BJ (cell line): Measurements from ENCODE around the gene E2F1. TPM values are rescaled to one million over a fixed set of nuclear protein-coding genes. Genes with fewer than 3 reads are reported as not detected.

ENCODE experiments used
- CTCF ChIA-PET: fragments of 350-600 bp; formaldehyde crosslinking; extraction: SDS; loops from one replicate; lab custom pipeline; 2021; ENCODE audit warnings: antibody characterized with exemption, inconsistent platforms; lab: Yijun Ruan, JAX
- POLR2A ChIA-PET: fragments of 300-600 bp; sonication (Branson Sonifier 250); formaldehyde crosslinking; extraction: SDS; loops from one replicate; lab custom pipeline; 2021; ENCODE audit warnings: antibody characterized with exemption; lab: Charles Lee
- DNase-seq: peaks from one replicate; pipeline ENCODE4 v3.0.0-alpha.2; 2011; ENCODE audit warnings: low read depth
- H3K27me3 ChIP-seq: 2 replicates; pipeline ENCODE4 v1.6.0; 2011; ENCODE audit warnings: low read length; ENCODE audit not compliant: control insufficient read depth, insufficient read depth
- H3K36me3 ChIP-seq: 2 replicates; pipeline ENCODE4 v1.5.1; 2011; ENCODE audit warnings: low read length; ENCODE audit not compliant: control insufficient read depth, insufficient read depth
- H3K4me3 ChIP-seq: 2 replicates; pipeline ENCODE4 v1.5.1; 2011; ENCODE audit warnings: low read depth, mild to moderate bottlenecking, control low read depth, low read length
- polyA plus RNA-seq: library from polyadenylated mRNA; depleted of rRNA; stranded (reverse); fragments of >200 nt; gene quantifications from 2 replicates; pipeline ENCODE4 v1.2.3, GENCODE V29; 2011
- TF ChIP-seq, protein P1 (sequence below): IDR thresholded peaks from 2 replicates; pipeline ENCODE4 v1.5.1; 2011; ENCODE audit warnings: low read depth, mild to moderate bottlenecking, control low read depth, inconsistent platforms, low read length, moderate library complexity; ENCODE audit not compliant: insufficient read depth

The E2F1 gene
- polyA plus RNA-seq, 1 experiment, result 7.5 TPM

- peaks cover 6% of the 10 kb centered on the region for H3K36me3 ChIP-seq
- TF ChIP-seq, protein P1, sequence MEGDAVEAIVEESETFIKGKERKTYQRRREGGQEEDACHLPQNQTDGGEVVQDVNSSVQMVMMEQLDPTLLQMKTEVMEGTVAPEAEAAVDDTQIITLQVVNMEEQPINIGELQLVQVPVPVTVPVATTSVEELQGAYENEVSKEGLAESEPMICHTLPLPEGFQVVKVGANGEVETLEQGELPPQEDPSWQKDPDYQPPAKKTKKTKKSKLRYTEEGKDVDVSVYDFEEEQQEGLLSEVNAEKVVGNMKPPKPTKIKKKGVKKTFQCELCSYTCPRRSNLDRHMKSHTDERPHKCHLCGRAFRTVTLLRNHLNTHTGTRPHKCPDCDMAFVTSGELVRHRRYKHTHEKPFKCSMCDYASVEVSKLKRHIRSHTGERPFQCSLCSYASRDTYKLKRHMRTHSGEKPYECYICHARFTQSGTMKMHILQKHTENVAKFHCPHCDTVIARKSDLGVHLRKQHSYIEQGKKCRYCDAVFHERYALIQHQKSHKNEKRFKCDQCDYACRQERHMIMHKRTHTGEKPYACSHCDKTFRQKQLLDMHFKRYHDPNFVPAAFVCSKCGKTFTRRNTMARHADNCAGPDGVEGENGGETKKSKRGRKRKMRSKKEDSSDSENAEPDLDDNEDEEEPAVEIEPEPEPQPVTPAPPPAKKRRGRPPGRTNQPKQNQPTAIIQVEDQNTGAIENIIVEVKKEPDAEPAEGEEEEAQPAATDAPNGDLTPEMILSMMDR, result no peak
- H3K27me3 ChIP-seq, result no peaks in the 10 kb centered on the region
- no peak overlapping the region for H3K4me3 ChIP-seq
- POLR2A ChIA-PET, result no interaction called here
- DNase-seq, result no peak
- CTCF ChIA-PET, result no interaction called here
These were observed 40.0 kb downstream of the E2F1 start for GRCh38 chr20:33646191-33646590.

DNA sequence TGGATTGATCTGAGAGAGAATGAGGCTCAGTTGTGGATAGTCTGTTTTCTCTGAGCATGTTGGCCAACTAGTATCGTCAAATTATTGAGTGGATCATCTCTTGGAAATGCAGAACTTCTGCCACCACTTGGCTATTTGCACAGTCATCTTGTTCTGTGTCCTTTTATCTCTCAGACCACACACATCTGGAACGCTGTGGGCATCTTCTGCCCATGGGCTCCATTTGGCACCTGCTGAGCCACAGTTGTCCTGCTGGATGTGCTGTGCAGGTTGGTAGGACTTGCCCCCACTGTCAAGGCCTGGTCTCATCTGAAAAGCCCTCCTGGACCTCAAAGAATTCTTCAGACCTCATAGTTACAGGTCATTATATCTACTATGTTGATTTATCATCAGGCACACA is 40.8 kb downstream of the E2F1 start:
- TF ChIP-seq, protein P1, result no peak
- no peak for DNase-seq
- Histone ChIP-seq H3K4me3 (no peak overlapping the region), H3K27me3 (no peaks in the 10 kb centered on the region), H3K36me3 (peaks cover 6% of the 10 kb centered on the region)
- CTCF ChIA-PET, result no interaction called here
- POLR2A ChIA-PET, result no interaction called here

DNA sequence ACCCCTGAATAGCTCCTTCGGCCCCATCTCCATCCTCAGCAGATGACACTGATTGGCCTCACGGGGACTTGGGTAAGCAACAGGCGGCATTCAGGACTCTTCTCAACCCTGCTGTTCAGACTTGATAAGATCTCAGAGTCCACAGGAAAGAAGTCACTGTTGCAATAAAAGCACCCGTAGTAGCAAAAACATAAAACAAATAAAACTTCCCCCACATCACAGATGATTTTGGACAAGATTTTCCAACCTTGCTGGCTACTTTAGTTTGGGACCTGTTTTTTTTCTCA is 41.2 kb downstream of the E2F1 start:
- H3K4me3 ChIP-seq, result no peak overlapping the region
- ChIA-PET POLR2A (no interaction called here), CTCF (interaction anchor here (1.0 kb wide), 1 partner anchor 8 kb away, joined by 3 read pairs; no protein-coding TSS in a partner anchor)
- peaks cover 7% of the 10 kb centered on the region for H3K36me3 ChIP-seq
- TF ChIP-seq, protein P1, result no peak
- H3K27me3 ChIP-seq, result no peaks in the 10 kb centered on the region
- no peak for DNase-seq

DNA sequence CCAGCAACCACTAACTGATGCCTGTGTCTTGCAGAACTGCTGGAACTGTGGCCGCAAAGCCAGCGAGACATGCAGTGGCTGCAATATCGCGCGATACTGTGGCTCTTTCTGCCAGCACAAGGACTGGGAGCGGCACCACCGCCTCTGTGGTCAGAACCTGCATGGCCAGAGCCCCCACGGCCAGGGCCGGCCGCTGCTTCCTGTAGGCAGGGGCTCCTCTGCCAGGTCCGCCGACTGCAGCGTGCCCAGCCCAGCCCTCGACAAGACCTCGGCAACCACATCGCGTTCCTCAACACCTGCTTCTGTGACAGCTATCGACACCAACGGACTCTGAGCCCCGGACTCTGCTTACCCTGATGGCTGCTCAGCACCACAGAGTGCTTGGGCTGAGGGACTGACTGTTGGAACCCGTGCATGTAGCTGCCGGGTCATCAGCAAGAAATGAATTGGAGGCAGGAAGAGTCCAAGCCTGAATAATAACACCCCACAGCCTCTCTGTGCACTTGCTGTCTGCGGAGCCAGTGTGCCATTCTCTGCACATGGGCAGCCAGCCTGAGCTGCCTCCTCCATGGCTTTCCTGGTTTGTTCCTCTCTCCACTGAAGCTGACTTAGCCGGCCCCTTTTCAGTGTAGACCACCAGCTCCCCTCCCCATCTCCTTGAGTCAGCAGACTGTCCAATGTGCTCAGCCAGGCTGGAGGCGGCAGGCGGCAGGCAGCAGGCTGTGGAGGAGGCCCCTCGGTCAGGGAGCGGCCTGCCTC is 41.7 kb downstream of the E2F1 start:
- TF ChIP-seq, protein P1, result no peak
- no peak overlapping the region for H3K4me3 ChIP-seq
- H3K36me3 ChIP-seq, result peaks cover 9% of the 10 kb centered on the region
- ChIA-PET POLR2A (no interaction called here), CTCF (interaction anchor here (1.0 kb wide), 1 partner anchor 9 kb away, joined by 3 read pairs; no protein-coding TSS in a partner anchor)
- no peaks in the 10 kb centered on the region for H3K27me3 ChIP-seq
- no peak for DNase-seq

DNA sequence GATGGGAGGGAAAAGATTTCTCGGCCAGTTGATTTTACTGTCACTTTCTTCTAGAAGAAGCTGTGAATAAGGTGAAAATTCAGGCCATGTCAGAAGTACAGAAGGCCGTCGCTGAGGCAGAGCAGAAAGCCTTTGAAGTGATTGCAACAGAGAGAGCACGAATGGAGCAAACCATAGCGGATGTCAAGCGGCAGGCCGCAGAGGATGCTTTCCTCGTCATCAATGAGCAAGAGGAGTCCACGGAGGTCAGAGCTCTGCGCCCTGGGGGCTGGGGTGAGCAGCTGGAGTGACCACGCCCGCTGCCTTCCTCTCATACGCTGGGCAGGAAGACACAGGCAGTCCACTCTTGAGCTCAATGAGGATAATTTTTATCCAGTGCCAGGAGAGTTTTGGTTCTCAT is 45.9 kb downstream of the E2F1 start:
- POLR2A ChIA-PET, result no interaction called here
- TF ChIP-seq, protein P1, result no peak
- DNase-seq, result no peak
- CTCF ChIA-PET, result no interaction called here
- peaks cover 16% of the 10 kb centered on the region for H3K36me3 ChIP-seq
- H3K4me3 ChIP-seq, result no peak overlapping the region
- H3K27me3 ChIP-seq, result no peaks in the 10 kb centered on the region
